K562 (cell line): ENCODE measurements around the gene NFAM1. TPM values are rescaled to one million over a fixed set of nuclear protein-coding genes. Genes with fewer than 3 reads are reported as not detected.

ENCODE experiments used
- BRD4 ChIP-seq: fragments of 200-600 bp; sonication (generic); IDR thresholded peaks from 2 replicates; pipeline ENCODE4 v1.6.1; 2017; ENCODE audit warnings: inconsistent platforms
- ETV1 ChIP-seq: fragments of 450-650 bp; conservative IDR thresholded peaks from 2 replicates; pipeline ENCODE4 v1.6.1; 2016; ENCODE audit warnings: missing genetic modification characterization, control low read depth, low read depth, missing compliant biosample characterization
- GABPB1 ChIP-seq: sonication (generic); formaldehyde crosslinking; IDR thresholded peaks from 2 replicates; pipeline ENCODE4 v1.8.0; 2022; ENCODE audit warnings: mild to moderate bottlenecking, missing genetic modification reagents
- KAT8 ChIP-seq: fragments of 450-650 bp; IDR thresholded peaks from 2 replicates; pipeline ENCODE4 v1.6.1; 2016; ENCODE audit warnings: low read depth, mild to moderate bottlenecking
- KDM5B ChIP-seq: fragments of 200-600 bp; sonication (generic); IDR thresholded peaks from 2 replicates; pipeline ENCODE4 v1.6.1; 2012; ENCODE audit warnings: low read depth, mild to moderate bottlenecking, moderate library complexity, low read length, control low read depth, inconsistent platforms; ENCODE audit not compliant: insufficient replicate concordance
- MGA ChIP-seq: fragments of 450-650 bp; IDR thresholded peaks from 2 replicates; pipeline ENCODE4 v1.6.1; 2016; ENCODE audit warnings: mild to moderate bottlenecking, moderate library complexity
- PCBP1 ChIP-seq: fragments of 200-400 bp; formaldehyde crosslinking; IDR thresholded peaks from 2 replicates; pipeline ENCODE4 v1.6.1; 2018; ENCODE audit warnings: mild to moderate bottlenecking, low read depth, low read length; ENCODE audit not compliant: poor library complexity, severe bottlenecking
- SOX6 ChIP-seq: fragments of 450-650 bp; IDR thresholded peaks from 2 replicates; pipeline ENCODE4 v1.6.1; 2014; ENCODE audit warnings: mild to moderate bottlenecking
- XRCC3 ChIP-seq: fragments of 450-650 bp; IDR thresholded peaks from 2 replicates; pipeline ENCODE4 v1.6.1; 2017; ENCODE audit warnings: mild to moderate bottlenecking, moderate library complexity
- ZC3H11A ChIP-seq: IDR thresholded peaks from 2 replicates; pipeline ENCODE4 v1.6.1; 2012; ENCODE audit warnings: low read depth, low read length, improper control_type of control experiment
- ZNF280A ChIP-seq: fragments of 450-650 bp; IDR thresholded peaks from 2 replicates; pipeline ENCODE4 v1.6.1; 2018; ENCODE audit warnings: mild to moderate bottlenecking, low read depth; ENCODE audit not compliant: partially characterized antibody
- ZZZ3 ChIP-seq: fragments of 450-650 bp; IDR thresholded peaks from 2 replicates; pipeline ENCODE4 v1.6.1; 2016; ENCODE audit warnings: antibody characterized with exemption, mild to moderate bottlenecking, moderate library complexity
- polyA plus RNA-seq, 8 experiments: library from polyadenylated mRNA; depleted of rRNA in 4 of 8; stranded (reverse) in 5 of 8; unstranded in 3 of 8; fragments of >200 nt; fragmentation: Nextera tagmentation in 2 of 8; fragmentation: Illumina TruSeq in 1 of 8; extraction: Ambion mirVana in 2 of 8; extraction: Trizol in 1 of 8; gene quantifications; 2 replicates each; pipeline versions ENCODE4 v1.2.1 to v1.2.3, GENCODE V29; 2011 to 2014; ENCODE audit warnings: inconsistent platforms in 1 of 8, missing spikeins in 1 of 8
- total RNA-seq, 7 experiments: library from RNA; depleted of rRNA in 6 of 7; stranded (reverse); fragments of >200 nt in 6 of 7; fragmentation: Illumina TruSeq in 2 of 7; extraction: Trizol in 2 of 7; gene quantifications; 2 replicates each; pipeline versions ENCODE4 v1.2.1 to v1.2.3, GENCODE V29; 2011 to 2021; ENCODE audit warnings: low replicate concordance in 1 of 7
- TF ChIP-seq, protein P1 (sequence below): sonication (generic); formaldehyde crosslinking; IDR thresholded peaks from 2 replicates; pipeline ENCODE4 v1.8.0; 2022; ENCODE audit warnings: mild to moderate bottlenecking, low read depth, missing genetic modification reagents

Gene NFAM1
- total and polyA plus RNA-seq, 9 of the 15 experiments (the other 6 are each of a cell fraction or from before 2014, with no cell fraction given): 0.01 to 0.18 (median 0.03) TPM; not detected in 5

DNA sequence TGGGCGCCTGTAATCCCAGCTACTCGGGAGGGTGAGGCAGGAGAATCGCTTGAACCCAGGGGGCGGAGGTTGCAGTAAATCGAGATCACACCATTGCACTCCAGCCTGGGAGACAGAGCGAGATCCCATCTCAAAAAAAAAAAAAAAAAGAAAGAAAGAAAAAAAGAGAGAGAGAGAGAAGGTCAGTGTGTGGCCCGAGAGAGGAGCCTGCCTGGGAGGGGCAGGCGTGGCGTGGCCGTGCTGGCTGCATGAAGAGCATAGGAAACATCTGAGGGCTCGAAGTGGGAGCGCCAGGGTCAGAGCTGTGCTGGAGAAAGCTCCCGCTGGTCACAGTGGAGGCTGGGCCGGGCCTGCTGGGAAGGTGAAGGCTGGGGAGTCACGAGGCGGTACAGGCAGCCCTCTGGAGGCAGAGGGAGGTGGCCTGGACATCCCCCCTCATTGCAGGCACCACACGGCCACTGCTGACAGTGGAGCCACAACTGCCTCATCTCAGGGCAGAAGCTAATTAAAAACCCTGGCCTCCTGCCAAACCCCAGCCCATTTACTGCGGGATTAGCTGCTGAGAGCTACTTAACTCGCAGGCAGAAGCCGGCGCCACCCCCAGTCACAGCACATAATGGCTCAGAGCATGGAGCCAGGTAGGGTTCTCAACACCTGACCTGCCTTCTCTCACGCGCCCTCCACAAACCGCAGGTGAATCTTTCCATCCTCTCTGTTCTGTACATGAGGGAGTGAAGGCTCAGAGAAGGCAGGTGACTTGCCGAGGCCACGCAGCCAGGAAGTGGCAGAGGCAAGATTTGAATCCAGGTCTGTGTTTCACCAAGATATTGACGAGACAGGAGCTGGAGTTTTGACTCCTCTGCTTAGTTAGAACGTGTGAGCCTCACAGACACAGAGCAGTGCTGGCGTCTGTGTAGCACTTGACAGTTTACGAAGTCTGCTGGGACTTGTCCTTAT is 32.6 kb downstream of the NFAM1 start (continued):
- TF ChIP-seq GABPB1 (CRISPR knock-in tag) (no peak), ZC3H11A (no peak), BRD4 (no peak), MGA (no peak), ZZZ3 (no peak), SOX6 (no peak), XRCC3 (no peak), ETV1 (tag) (peak; percentile 50; the same call in 1 of the 2 replicates), KAT8 (no peak), ZNF280A (no peak), PCBP1 (no peak), KDM5B (no peak)
- TF ChIP-seq, protein P1, sequence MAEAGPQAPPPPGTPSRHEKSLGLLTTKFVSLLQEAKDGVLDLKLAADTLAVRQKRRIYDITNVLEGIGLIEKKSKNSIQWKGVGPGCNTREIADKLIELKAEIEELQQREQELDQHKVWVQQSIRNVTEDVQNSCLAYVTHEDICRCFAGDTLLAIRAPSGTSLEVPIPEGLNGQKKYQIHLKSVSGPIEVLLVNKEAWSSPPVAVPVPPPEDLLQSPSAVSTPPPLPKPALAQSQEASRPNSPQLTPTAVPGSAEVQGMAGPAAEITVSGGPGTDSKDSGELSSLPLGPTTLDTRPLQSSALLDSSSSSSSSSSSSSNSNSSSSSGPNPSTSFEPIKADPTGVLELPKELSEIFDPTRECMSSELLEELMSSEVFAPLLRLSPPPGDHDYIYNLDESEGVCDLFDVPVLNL (CRISPR knock-in tag): no peak
